HG02981 (cell line): ENCODE data around the gene CLUH.
"Not testable (repeated sequence)": the region's sequence is repeated elsewhere in the genome, so short reads cannot be mapped to it uniquely, and the experiment has no call there.

Experiments
- ATAC-seq: cut with Tn5 transposase; IDR thresholded peaks from one replicate; pipeline ENCODE4 v1.9.1; 2021; ENCODE audit warnings: mild to moderate bottlenecking, moderate library complexity; ENCODE audit not compliant: unreplicated experiment

The CLUH gene

GRCh38 chr17:2703606-2704005 lies 8.0 kb downstream of the CLUH start:
- no peak for ATAC-seq

GRCh38 chr17:2703181-2703580 lies 8.4 kb downstream of the CLUH start:
- ATAC-seq: no peak

GRCh38 chr17:2701996-2702741 lies 9.4 kb downstream of the CLUH start:
- no peak for ATAC-seq

GRCh38 chr17:2701161-2701995 lies 10.2 kb downstream of the CLUH start:
- ATAC-seq: no peak

GRCh38 chr17:2700491-2701141 lies 10.9 kb downstream of the CLUH start:
- ATAC-seq: no peak

- ATAC-seq: no peak
These were observed 11.5 kb downstream of the CLUH start for GRCh38 chr17:2700030-2700490.

- ATAC-seq: not testable (repeated sequence)
These were observed 12.3 kb downstream of the CLUH start for GRCh38 chr17:2699216-2699805.

- no peak for ATAC-seq
These were observed 13.9 kb downstream of the CLUH start for GRCh38 chr17:2697611-2698162.

GRCh38 chr17:2695961-2696760 lies 15.4 kb downstream of the CLUH start:
- no peak for ATAC-seq

GRCh38 chr17:2695243-2695960 lies 16.2 kb downstream of the CLUH start:
- no peak for ATAC-seq

GRCh38 chr17:2694381-2695242 lies 17.0 kb downstream of the CLUH start:
- no peak for ATAC-seq

- no peak for ATAC-seq
These were observed 17.8 kb downstream of the CLUH start for GRCh38 chr17:2693561-2694380.

- ATAC-seq: no peak
These were observed 18.8 kb downstream of the CLUH start for GRCh38 chr17:2692781-2693135.

- no peak for ATAC-seq
These were observed 19.4 kb downstream of the CLUH start for GRCh38 chr17:2691965-2692780.

- ATAC-seq: no peak
These were observed 20.3 kb downstream of the CLUH start for GRCh38 chr17:2691069-2691871.
